Astrocyte of the cerebellum (primary cell): ENCODE measurements around the gene PDZD2.
"Not testable (repeated sequence)": the region's sequence is repeated elsewhere in the genome, so short reads cannot be mapped to it uniquely, and the experiment has no call there.

Source experiments
- DNase-seq: peaks from one replicate; pipeline ENCODE4 v3.0.0-alpha.2; 2011; ENCODE audit warnings: low read depth
- H3K4me3 ChIP-seq: 2 replicates; pipeline ENCODE4 v1.5.1; 2011; ENCODE audit warnings: mild to moderate bottlenecking, low read depth, low read length, moderate library complexity
- in situ Hi-C: cut with HindIII; loops from 2 replicates; pipeline ENCODE4 v1.10.0; 2017; ENCODE audit warnings: low sequenced_read_pairs
- TF ChIP-seq, protein P1 (sequence below): IDR thresholded peaks from 2 replicates; pipeline ENCODE4 v1.5.1; 2012; ENCODE audit warnings: low read length, low read depth, moderate library complexity, mild to moderate bottlenecking; ENCODE audit errors: missing control alignments

The PDZD2 gene

DNA sequence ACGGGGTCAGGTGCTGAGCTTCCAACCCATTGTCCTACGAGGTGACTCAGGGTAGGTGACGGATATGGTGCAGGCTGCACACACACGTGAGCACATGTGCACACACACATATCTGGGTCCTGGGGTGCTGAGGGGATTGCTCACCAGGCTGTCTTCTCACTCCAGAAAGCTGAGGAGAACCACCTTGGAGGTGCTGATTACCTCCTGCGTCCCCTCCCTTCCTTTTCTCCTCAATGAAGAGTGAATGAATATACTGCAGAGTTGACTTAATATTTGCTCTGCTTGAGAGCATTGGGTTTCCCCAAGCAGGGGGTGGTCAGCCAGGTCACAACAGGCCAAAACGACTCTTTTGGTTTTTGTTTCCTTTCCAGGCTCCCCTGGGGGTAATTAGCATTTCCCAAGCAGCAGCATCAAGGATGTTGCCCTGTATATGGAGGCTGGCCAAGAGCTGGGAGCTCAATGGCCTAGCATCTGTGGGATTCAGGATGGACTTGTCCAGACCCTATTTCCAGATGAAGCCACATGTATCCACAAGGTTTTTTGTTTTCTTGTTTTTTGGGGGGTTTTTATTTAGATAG lies 49.7 kb downstream of the PDZD2 start:
- H3K4me3 ChIP-seq, result no peak overlapping the region
- TF ChIP-seq, protein P1, sequence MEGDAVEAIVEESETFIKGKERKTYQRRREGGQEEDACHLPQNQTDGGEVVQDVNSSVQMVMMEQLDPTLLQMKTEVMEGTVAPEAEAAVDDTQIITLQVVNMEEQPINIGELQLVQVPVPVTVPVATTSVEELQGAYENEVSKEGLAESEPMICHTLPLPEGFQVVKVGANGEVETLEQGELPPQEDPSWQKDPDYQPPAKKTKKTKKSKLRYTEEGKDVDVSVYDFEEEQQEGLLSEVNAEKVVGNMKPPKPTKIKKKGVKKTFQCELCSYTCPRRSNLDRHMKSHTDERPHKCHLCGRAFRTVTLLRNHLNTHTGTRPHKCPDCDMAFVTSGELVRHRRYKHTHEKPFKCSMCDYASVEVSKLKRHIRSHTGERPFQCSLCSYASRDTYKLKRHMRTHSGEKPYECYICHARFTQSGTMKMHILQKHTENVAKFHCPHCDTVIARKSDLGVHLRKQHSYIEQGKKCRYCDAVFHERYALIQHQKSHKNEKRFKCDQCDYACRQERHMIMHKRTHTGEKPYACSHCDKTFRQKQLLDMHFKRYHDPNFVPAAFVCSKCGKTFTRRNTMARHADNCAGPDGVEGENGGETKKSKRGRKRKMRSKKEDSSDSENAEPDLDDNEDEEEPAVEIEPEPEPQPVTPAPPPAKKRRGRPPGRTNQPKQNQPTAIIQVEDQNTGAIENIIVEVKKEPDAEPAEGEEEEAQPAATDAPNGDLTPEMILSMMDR, result no peak
- in situ Hi-C loops, result no loop called here
- DNase-seq, result no peak

DNA sequence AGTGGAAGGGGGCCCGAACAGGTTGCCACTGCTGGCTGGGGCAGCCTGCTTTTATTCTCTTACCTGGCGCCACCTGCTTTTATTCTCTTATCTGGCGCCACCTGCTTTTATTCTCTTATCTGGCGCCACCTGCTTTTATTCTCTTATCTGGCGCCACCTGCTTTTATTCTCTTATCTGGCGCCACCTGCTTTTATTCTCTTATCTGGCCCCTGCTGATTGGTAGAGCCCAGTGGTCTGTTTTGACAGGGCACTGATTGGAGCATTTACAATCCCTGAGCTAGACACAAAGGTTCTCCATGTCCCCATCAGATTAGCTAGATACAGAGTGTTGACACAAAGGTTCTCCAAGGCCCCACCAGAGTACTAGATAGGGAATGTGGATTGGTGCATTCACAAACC lies 52.5 kb downstream of the PDZD2 start:
- in situ Hi-C loops, H3K4me3 ChIP-seq, DNase-seq: not testable (repeated sequence)

DNA sequence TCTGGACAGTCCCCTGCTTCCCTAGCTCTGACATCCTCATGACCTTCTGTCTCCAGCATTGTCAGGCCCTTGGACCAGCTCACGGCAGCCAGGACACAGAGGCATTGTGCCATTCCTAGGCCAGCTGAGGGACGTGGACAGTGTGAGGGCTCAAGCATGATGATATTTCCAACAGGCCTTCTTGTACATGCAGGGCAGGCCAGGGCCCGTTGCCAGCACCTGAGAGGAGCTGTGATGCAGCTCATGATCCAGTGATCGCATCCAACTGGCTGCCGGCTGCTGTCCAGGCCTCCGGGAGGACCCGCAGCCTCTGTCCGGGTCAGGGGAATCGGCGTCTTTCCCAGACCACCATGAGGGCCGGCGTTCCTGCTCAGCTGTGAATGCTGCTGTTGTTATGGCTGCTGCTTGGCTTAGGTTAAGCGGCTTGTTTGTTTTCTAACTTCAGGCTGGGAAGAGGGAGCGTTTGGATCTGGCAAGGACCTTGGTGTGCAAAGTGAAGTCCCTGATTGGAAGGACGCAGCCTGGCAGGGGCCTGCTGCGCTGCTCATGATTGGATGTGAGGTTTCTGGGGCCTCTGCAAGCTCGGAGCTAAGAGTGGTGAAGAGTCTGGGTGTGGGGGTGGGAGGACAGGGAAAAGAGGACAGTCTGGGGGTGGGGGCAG lies 53.8 kb downstream of the PDZD2 start:
- DNase-seq, result no peak
- in situ Hi-C loops, result no loop called here
- TF ChIP-seq, protein P1, result no peak
- no peak overlapping the region for H3K4me3 ChIP-seq

DNA sequence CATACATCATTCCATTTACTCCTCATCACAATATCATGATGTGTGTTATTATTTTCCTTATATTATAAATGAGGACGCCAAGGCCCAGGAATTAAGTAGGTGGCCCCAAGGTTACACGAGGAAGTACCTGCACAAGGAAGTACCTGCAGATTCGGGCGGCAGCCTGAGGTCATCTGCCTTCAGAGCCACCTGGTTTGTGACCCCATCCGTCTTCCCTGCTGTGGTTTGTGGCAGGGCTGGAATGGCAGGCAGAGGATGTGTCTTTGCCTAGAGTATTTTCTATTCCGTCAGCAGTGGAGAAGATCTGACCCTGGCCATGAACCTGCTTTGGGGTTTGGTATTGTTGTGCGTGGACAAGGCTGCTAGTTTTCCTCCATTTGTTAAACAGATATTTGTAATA lies 59.7 kb downstream of the PDZD2 start:
- no peak for DNase-seq
- TF ChIP-seq, protein P1, result no peak
- H3K4me3 ChIP-seq, result no peak overlapping the region
- in situ Hi-C loops, result no loop called here

DNA sequence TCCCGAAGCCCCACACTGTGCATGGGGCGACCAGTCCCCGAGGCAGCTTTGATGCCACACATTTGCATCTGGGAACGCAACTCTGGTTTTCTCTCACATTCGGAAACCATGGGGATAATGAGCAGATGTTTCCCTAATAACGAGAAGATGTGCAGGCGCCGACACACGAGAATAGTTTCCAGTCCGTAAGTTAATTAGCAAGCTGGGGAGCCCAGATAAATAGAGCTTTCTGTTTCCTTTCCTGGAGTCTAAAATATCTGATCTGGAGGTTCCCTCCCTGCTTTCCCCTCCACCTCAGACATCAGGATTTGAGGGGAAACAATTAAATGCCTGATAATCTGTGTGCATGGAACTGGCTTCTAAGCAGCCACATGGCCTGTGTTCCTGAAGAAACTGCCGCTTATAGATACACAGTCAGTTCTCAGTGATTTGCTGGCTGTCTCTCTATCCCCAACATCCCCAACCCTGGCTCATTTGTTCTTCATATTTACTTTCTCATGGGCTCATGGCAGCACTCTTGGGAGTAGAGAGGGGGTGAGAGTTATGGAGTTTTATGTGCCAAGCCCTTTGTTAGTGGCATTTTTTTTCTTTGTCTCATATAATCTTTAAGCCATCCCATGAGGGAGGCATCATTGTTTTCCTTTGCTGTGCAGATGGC lies 62.8 kb downstream of the PDZD2 start:
- TF ChIP-seq, protein P1, result no peak
- no peak overlapping the region for H3K4me3 ChIP-seq
- in situ Hi-C loops, result no loop called here
- no peak for DNase-seq

DNA sequence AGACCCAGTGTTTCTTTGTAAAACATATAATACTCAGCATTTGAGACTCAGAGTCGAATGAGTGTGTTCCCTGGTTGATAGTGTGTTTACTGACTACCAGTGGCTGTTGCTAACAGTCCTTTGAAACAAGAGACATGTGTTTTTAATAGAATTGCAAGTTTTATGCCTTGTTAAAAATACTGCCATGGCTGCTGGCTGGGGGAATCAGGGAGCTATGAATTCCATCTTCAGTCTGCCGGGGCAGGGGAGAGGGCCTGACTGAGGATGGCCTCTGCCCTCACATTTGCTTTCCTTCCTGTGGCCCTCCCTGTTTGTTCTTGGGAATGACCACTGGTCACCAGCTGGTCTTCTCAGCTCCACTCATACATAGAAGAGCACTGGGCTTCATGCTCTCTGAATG lies 63.8 kb downstream of the PDZD2 start:
- no peak overlapping the region for H3K4me3 ChIP-seq
- in situ Hi-C loops, result no loop called here
- TF ChIP-seq, protein P1, result no peak
- DNase-seq, result no peak

DNA sequence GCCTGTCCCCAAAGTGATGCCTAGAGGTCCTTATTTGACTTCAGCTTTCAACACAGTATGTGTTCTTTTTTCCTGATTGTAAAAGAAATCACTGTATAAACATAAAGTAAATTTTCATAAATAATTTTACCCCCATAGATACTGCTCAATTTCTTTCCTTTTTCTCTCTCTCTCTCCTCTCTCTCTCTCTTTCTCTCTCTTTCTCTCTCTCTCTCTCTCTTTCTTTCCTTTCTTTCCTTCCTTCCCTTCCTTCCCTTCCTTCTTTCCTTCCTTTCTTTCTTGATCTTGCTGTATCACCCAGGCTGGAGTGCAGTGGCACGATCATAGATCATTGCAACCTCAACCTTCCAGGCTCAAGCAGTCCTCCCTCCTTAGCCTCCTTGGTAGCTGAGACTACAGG lies 64.8 kb downstream of the PDZD2 start:
- TF ChIP-seq, protein P1, result no peak
- no peak for DNase-seq
- in situ Hi-C loops, result no loop called here
- H3K4me3 ChIP-seq, result no peak overlapping the region
